K562 (cell line): Measurements from ENCODE around the gene KCNN4. TPM values are rescaled to one million over a fixed set of nuclear protein-coding genes. Genes with fewer than 3 reads are reported as not detected.

Source experiments
- ATAC-seq: fragments of 200-7000 bp; cut with Tn5 transposase; 3 replicates; pipeline ENCODE4 v1.9.1; 2020; ENCODE audit warnings: moderate library complexity
- BruUV-seq: library from RNA; stranded (reverse); fragments of 400-500 nt; replicated peaks from 2 replicates; lab custom pipeline; 2021; lab: Mats Ljungman, UMichigan
- CTCF ChIA-PET: fragments of 300-600 bp; formaldehyde crosslinking; extraction: SDS; loops from one replicate; lab custom pipeline; 2021; ENCODE audit warnings: low intra/inter-chr PET ratio; lab: Yijun Ruan, JAX
- POLR2A ChIA-PET: fragments of 300-600, 350-650 bp; sonication (Branson Sonifier 250); formaldehyde crosslinking; extraction: SDS; loops from one replicate; lab custom pipeline; 2021; ENCODE audit warnings: antibody characterized with exemption, inconsistent platforms; lab: Yijun Ruan, JAX
- DNase-seq, 4 experiments: peaks; one replicate each; pipeline versions ENCODE4 v3.0.0 to v3.0.0-alpha.2; 2011 to 2018; ENCODE audit warnings: low spot score in 3 of 4, mixed read lengths in 3 of 4; ENCODE audit errors: extremely low read depth in 1 of 4
- FAIRE-seq: peaks from 2 replicates; lab custom pipeline; 2011; peaks lifted over from hg19 to GRCh38; lab: Jason Lieb, UNC
- H2AFZ ChIP-seq: 2 replicates; pipeline ENCODE4 v1.6.0; 2011; ENCODE audit warnings: low read depth, low read length, control low read depth, inconsistent platforms
- H3K27ac ChIP-seq: fragments of 200-600 bp; 3 replicates; pipeline ENCODE4 v1.8.0; 2011; ENCODE audit warnings: low read depth, mild to moderate bottlenecking, control low read depth, inconsistent platforms, low read length, moderate library complexity, mixed read lengths; ENCODE audit errors: extremely low read depth
- H3K27me3 ChIP-seq, 2 experiments: fragments of 300-600 bp in 1 of 2; 2 replicates in 1 of 2; 3 replicates in 1 of 2; pipeline versions ENCODE4 v1.6.0 to v1.8.0; 2011; ENCODE audit warnings: inconsistent platforms in 2 of 2, low read length in 2 of 2, mild to moderate bottlenecking in 1 of 2, mixed read lengths in 1 of 2, moderate library complexity in 1 of 2; ENCODE audit not compliant: control insufficient read depth in 2 of 2, insufficient read depth in 2 of 2
- H3K36me3 ChIP-seq: fragments of 300-600 bp; 3 replicates; pipeline ENCODE4 v1.8.0; 2011; ENCODE audit warnings: mild to moderate bottlenecking, low read length, inconsistent platforms; ENCODE audit not compliant: control insufficient read depth, insufficient read depth
- H3K4me1 ChIP-seq, 2 experiments: fragments of 200-600 bp in 1 of 2; replicated peaks in 1 of 2; 2 replicates in 1 of 2; 3 replicates in 1 of 2; pipeline versions ENCODE4 v1.5.1 to v1.8.0; 2011; ENCODE audit warnings: inconsistent platforms in 2 of 2, low read length in 2 of 2, mild to moderate bottlenecking in 1 of 2, mixed read lengths in 1 of 2, moderate library complexity in 1 of 2; ENCODE audit not compliant: control insufficient read depth in 2 of 2, insufficient read depth in 2 of 2
- H3K4me2 ChIP-seq: 2 replicates; pipeline ENCODE4 v1.6.1; 2011; ENCODE audit warnings: low read length, control low read depth, inconsistent platforms, mixed read lengths; ENCODE audit not compliant: insufficient read depth
- H3K4me3 ChIP-seq: fragments of 200-600 bp; sonication (generic), shearing (Covaris generic); 2 replicates; pipeline ENCODE4 v1.5.1; 2016; ENCODE audit warnings: control low read depth, inconsistent platforms
- H3K79me2 ChIP-seq: fragments of 200-600 bp; 3 replicates; pipeline ENCODE4 v1.8.0; 2011; ENCODE audit warnings: low read length, inconsistent platforms; ENCODE audit not compliant: control insufficient read depth, insufficient read depth
- H3K9ac ChIP-seq, 2 experiments: 2 replicates each; pipeline versions ENCODE4 v1.6.0 to v1.6.1; 2011; ENCODE audit warnings: low read depth in 2 of 2, low read length in 2 of 2, control low read depth in 1 of 2, inconsistent platforms in 1 of 2, mild to moderate bottlenecking in 1 of 2, mixed read lengths in 1 of 2; ENCODE audit not compliant: insufficient read depth in 1 of 2
- H3K9me1 ChIP-seq: one replicate; pipeline ENCODE4 v1.6.0; 2011; ENCODE audit warnings: inconsistent platforms, mild to moderate bottlenecking, low read length, moderate library complexity; ENCODE audit not compliant: control insufficient read depth, insufficient read depth
- H3K9me3 ChIP-seq: replicated peaks from 2 replicates; pipeline ENCODE4 v1.5.1; 2011; ENCODE audit warnings: low read depth, low read length, inconsistent platforms; ENCODE audit not compliant: control insufficient read depth, insufficient read depth
- H4K20me1 ChIP-seq: replicated peaks from 2 replicates; pipeline ENCODE4 v1.6.1; 2011; ENCODE audit warnings: low read length, inconsistent platforms, mixed read lengths; ENCODE audit not compliant: control insufficient read depth, insufficient read depth
- IRF2 ChIP-seq: sonication (generic); formaldehyde crosslinking; IDR thresholded peaks from 2 replicates; pipeline ENCODE4 v1.8.1; 2022; ENCODE audit warnings: mild to moderate bottlenecking, missing genetic modification reagents
- ZNF318 ChIP-seq, 2 experiments: fragments of 450-650 bp; IDR thresholded peaks; 2 replicates each; pipeline ENCODE4 v1.6.1; 2016; ENCODE audit warnings: mild to moderate bottlenecking in 2 of 2, borderline replicate concordance in 1 of 2, low read depth in 1 of 2, moderate library complexity in 1 of 2
- WGBS: fragments of 100-300 bp; shearing (Covaris generic); methylation state at CpG from one replicate; pipeline ENCODE4 v1.1.6; 2016; ENCODE audit warnings: low coverage, mixed read lengths; ENCODE audit not compliant: insufficient coverage; ENCODE audit errors: missing lambda C conversion rate; 5-methylcytosine and 5-hydroxymethylcytosine counted together
- in situ Hi-C: fragments of 300-500 bp; cut with MboI; formaldehyde crosslinking; loops from 4 replicates; pipeline ENCODE4 v1.15.0; 2018; ENCODE audit warnings: inconsistent platforms, mixed read lengths
- intact Hi-C: fragments of 100-400 bp; cut with micrococcal nuclease; formaldehyde crosslinking; loops from 2 replicates; pipeline ENCODE4 v1.14.2; 2022
- polyA plus RNA-seq, 8 experiments: library from polyadenylated mRNA; depleted of rRNA in 4 of 8; stranded (reverse) in 5 of 8; unstranded in 3 of 8; fragments of >200 nt; fragmentation: Nextera tagmentation in 2 of 8; fragmentation: Illumina TruSeq in 1 of 8; extraction: Ambion mirVana in 2 of 8; extraction: Trizol in 1 of 8; gene quantifications; 2 replicates each; pipeline versions ENCODE4 v1.2.1 to v1.2.3, GENCODE V29; 2011 to 2014; ENCODE audit warnings: inconsistent platforms in 1 of 8, missing spikeins in 1 of 8
- total RNA-seq, 7 experiments: library from RNA; depleted of rRNA in 6 of 7; stranded (reverse); fragments of >200 nt in 6 of 7; fragmentation: Illumina TruSeq in 2 of 7; extraction: Trizol in 2 of 7; gene quantifications; 2 replicates each; pipeline versions ENCODE4 v1.2.1 to v1.2.3, GENCODE V29; 2011 to 2021; ENCODE audit warnings: low replicate concordance in 1 of 7
- TF ChIP-seq, protein P1 (sequence below): fragments of 450-650 bp; IDR thresholded peaks from 2 replicates; pipeline ENCODE4 v1.6.1; 2016; ENCODE audit warnings: missing biosample characterization, missing genetic modification characterization

Gene KCNN4
- total and polyA plus RNA-seq, 9 of the 15 experiments (the other 6 are each of a cell fraction or from before 2014, with no cell fraction given) = 0.53 to 37.7 (median 25.9) TPM

DNA sequence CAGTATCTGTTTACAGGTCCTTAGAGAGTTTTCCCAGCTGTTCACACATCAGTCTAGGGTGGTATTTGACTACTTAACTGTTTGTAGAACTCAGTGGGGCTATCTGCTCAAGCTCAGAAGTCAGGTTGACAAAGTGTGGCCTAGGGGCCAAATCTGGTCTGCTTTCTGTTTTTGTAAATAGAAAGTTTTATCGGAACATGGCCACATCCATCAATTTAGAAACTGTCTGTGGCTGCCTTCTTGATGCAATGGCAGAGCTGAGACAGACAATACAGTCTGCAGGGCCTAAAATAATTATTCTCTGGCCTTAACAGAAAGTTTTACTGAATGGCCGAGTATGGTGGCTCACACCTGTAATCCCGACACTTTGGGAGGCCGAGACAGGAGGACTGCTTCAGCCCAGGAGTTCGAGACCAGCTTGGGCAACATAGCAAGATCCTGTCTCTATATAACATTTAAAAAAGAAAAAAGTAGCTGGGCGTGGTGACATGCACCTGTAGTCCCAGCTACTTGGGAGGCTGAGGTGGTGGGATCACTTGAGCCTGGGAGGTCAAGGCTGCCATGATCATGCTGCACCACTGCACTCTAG is 28.4 kb downstream of the KCNN4 start:
- H3K79me2 ChIP-seq = peaks cover 54% of the 10 kb centered on the region
- BruUV-seq = no TSS peak
- peaks cover 28 to 34% of the 10 kb centered on the region in 2 experiments for H3K4me1 ChIP-seq
- in situ Hi-C loops = no loop called here
- FAIRE-seq (no peak), ATAC-seq (no peak), DNase-seq (no peak)
- H3K27ac ChIP-seq = no peak overlapping the region
- no peaks in the 10 kb centered on the region for H3K9me1 ChIP-seq
- H3K27me3 ChIP-seq = no peaks in the 10 kb centered on the region
- H3K4me2 ChIP-seq = no peak overlapping the region
- ChIA-PET CTCF (no interaction called here), POLR2A (interaction anchor here (0.6 to 8.6 kb wide), 6 partner anchors 10 to 22 kb away, joined by 3 to 71 read pairs (median 4); no protein-coding TSS in a partner anchor)
- H2AFZ ChIP-seq = no peak overlapping the region
- TF ChIP-seq, protein P1, sequence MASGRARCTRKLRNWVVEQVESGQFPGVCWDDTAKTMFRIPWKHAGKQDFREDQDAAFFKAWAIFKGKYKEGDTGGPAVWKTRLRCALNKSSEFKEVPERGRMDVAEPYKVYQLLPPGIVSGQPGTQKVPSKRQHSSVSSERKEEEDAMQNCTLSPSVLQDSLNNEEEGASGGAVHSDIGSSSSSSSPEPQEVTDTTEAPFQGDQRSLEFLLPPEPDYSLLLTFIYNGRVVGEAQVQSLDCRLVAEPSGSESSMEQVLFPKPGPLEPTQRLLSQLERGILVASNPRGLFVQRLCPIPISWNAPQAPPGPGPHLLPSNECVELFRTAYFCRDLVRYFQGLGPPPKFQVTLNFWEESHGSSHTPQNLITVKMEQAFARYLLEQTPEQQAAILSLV (tag) = no peak
- H3K36me3 ChIP-seq = peaks cover 58% of the 10 kb centered on the region
- H3K9ac ChIP-seq = no peak overlapping the region
- H3K9me3 ChIP-seq = no peaks in the 10 kb centered on the region
- no peaks in the 10 kb centered on the region for H4K20me1 ChIP-seq
- H3K4me3 ChIP-seq = no peak overlapping the region; the same call in 1 of the 2 replicates
- 85% methylated on average over 5 of the region's 6 CpGs for WGBS
- intact Hi-C loops = no loop called here

- no peaks in the 10 kb centered on the region for H3K9me1 ChIP-seq
- POLR2A ChIA-PET = interaction anchor here (0.8 to 8.6 kb wide), 4 partner anchors 9 to 23 kb away, joined by 3 to 71 read pairs (median 4); no protein-coding TSS in a partner anchor
- ATAC-seq (no peak), DNase-seq (no peak), FAIRE-seq (no peak)
- H3K36me3 ChIP-seq = peaks cover 65% of the 10 kb centered on the region
- no peaks in the 10 kb centered on the region for H3K9me3 ChIP-seq
- no peak overlapping the region for H3K4me2 ChIP-seq
- CTCF ChIA-PET = no interaction called here
- no peak overlapping the region for H2AFZ ChIP-seq
- no peaks in the 10 kb centered on the region for H4K20me1 ChIP-seq
- intact Hi-C loops (no loop called here), in situ Hi-C loops (no loop called here)
- peak overlapping the region in 1 of 2 experiments; percentile 55; a peak in 1 of 4 replicates for H3K9ac ChIP-seq
- no peaks in the 10 kb centered on the region for H3K27me3 ChIP-seq
- no peak overlapping the region for H3K4me3 ChIP-seq
- H3K4me1 ChIP-seq = peaks cover 23 to 27% of the 10 kb centered on the region in 2 experiments
- peaks cover 53% of the 10 kb centered on the region for H3K79me2 ChIP-seq
- 89% methylated on average over 4 of the region's 4 CpGs for WGBS
- no TSS peak for BruUV-seq
- H3K27ac ChIP-seq = no peak overlapping the region
- TF ChIP-seq ZNF318 (IDR thresholded peaks at IDR 0.05; ENCODE audit: borderline replicate concordance in 1 of 2, low read depth in 1 of 2) = no peak
- no peak for TF ChIP-seq IRF2 (CRISPR knock-in tag)
Observed at GRCh38 chr19:43751466-43752220, 29.1 kb downstream of the KCNN4 start.
